Lower leg skin (tissue), 4 donors: ENCODE measurements around the gene SPOCK1. TPM values are rescaled to one million over a fixed set of nuclear protein-coding genes. Genes with fewer than 3 reads are reported as not detected.

Experiments used
- DNase-seq, 2 donors: peaks; one replicate each; pipeline ENCODE4 v3.0.0-alpha.2; 2019; ENCODE audit warnings: low spot score in 2 of 2
- H3K4me3 ChIP-seq: fragments of 200-600 bp; sonication (generic); 2 replicates; pipeline ENCODE4 v1.5.1; 2017; ENCODE audit warnings: mild to moderate bottlenecking, low read depth; ENCODE audit not compliant: poor library complexity, severe bottlenecking
- POLR2A ChIP-seq, 2 donors: fragments of 450-650 bp; IDR thresholded peaks; one replicate each; pipeline ENCODE4 v1.6.1; 2016 to 2017; ENCODE audit warnings: antibody characterized with exemption in 2 of 2, mild to moderate bottlenecking in 1 of 2, moderate library complexity in 1 of 2
- WGBS, 2 donors: methylation state at CpG; one replicate each; pipeline ENCODE4 v1.1.5; 2018; 5-methylcytosine and 5-hydroxymethylcytosine counted together
- intact Hi-C: fragments of 100-400 bp; cut with DNase I; formaldehyde crosslinking; loops from one replicate; pipeline ENCODE4 v1.15.0; 2023; ENCODE audit warnings: low total_unique reads
- total RNA-seq, 4 donors: library from RNA; depleted of rRNA; stranded (reverse); fragments of >200 nt; gene quantifications; one replicate each; pipeline ENCODE4 v1.1.0, GENCODE V29; 2016
- TF ChIP-seq, protein P1 (sequence below), 3 donors: fragments of 450-650 bp; IDR thresholded peaks; one replicate each; pipeline ENCODE4 v1.5.1; 2016; ENCODE audit warnings: antibody characterized with exemption in 3 of 3, mild to moderate bottlenecking in 3 of 3, moderate library complexity in 2 of 3

The SPOCK1 gene
- total RNA-seq, 4 donors from 2014 or later, result 7.9 to 21.5 (median 11.7) TPM

DNA sequence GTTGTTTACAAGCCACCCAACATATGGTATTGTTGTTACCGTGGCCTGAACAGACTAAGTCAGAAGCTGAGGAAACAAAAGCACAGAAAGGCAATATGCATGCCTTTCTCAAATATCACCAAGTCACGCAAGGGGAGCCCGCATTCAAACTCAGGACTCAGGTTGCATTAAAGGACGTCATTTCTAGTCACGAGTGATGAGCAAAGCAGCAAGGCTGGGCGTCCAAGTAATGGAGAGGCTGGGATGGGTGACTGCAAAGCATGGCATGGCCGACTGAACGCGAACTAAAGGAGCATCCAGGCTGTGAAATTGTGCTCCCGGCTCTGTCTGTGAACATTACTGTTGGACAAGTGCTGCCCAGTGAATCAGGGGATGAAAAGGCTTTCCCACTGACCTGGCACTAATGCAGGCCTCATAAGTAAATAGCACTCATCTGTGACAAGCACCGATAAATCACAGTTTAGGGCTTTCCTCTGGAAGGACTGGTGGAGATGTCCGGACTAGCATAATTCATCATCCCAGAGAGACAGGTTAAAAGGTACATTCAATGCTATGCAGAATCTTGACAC is 202.8 kb downstream of the SPOCK1 start:
- no peak for TF ChIP-seq POLR2A (IDR thresholded peaks at IDR 0.05)
- TF ChIP-seq, protein P1, sequence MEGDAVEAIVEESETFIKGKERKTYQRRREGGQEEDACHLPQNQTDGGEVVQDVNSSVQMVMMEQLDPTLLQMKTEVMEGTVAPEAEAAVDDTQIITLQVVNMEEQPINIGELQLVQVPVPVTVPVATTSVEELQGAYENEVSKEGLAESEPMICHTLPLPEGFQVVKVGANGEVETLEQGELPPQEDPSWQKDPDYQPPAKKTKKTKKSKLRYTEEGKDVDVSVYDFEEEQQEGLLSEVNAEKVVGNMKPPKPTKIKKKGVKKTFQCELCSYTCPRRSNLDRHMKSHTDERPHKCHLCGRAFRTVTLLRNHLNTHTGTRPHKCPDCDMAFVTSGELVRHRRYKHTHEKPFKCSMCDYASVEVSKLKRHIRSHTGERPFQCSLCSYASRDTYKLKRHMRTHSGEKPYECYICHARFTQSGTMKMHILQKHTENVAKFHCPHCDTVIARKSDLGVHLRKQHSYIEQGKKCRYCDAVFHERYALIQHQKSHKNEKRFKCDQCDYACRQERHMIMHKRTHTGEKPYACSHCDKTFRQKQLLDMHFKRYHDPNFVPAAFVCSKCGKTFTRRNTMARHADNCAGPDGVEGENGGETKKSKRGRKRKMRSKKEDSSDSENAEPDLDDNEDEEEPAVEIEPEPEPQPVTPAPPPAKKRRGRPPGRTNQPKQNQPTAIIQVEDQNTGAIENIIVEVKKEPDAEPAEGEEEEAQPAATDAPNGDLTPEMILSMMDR (IDR thresholded peaks at IDR 0.05), result no peak
- intact Hi-C loops, result no loop called here
- DNase-seq, result no peak
- no peak overlapping the region for H3K4me3 ChIP-seq
- 78 to 79% methylated on average over 12 of the region's 12 CpGs for WGBS, 2 donors

DNA sequence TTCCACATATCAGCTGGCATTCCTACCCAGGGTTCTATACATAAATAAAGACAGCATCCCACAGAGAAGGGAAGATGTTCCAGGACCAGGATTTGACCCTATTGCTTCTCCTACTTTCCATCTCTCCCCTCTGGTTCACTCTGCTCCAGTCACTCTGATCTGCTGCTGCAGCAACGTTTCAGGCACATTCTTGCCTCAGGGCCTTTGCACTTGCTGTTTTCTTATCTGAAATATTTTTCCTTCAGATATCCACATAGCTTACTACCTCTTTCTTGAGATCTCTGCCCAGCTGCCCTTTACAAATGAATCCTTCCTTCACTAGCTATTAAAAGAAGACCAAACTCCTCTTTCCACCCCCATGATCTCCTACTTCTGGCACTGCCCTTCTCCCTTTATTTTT is 204.5 kb downstream of the SPOCK1 start:
- no peak for DNase-seq

DNA sequence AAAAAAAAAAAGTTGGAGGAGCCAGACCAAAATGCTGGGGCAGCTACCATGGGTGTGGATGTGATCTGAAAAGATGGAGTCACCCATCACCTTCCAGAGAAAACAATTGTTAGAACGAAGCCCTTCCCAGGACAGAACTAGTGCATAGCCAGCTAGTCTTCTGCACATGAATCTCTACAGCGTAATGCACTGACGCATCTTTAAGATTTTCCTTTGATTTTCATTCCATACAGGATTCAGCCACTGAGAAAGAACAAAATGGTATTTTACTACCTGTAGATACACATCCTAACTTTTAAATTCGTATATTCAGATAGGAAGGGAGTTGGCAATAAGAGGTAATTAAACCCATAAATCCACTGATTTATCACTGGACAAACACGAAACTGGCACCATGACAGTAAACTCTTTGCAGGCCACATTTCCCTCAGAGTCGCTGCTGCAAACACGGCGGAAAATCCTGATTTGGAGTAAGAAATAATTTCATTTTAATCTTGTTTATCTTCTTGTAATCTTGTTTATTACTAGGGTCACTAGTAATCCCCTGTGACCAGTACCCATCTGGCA is 206.6 kb downstream of the SPOCK1 start:
- 62 to 63% methylated on average over 8 of the region's 8 CpGs for WGBS, 2 donors
- DNase-seq, result no peak
- H3K4me3 ChIP-seq, result no peak overlapping the region
- intact Hi-C loops, result no loop called here
- TF ChIP-seq POLR2A (IDR thresholded peaks at IDR 0.05), result no peak
- TF ChIP-seq, protein P1 (IDR thresholded peaks at IDR 0.05), result no peak

More for the DNA sequence above, 204.5 kb downstream of the SPOCK1 start:
- intact Hi-C loops, result no loop called here
- H3K4me3 ChIP-seq, result no peak overlapping the region
- WGBS, 2 donors, result 23 to 52% methylated on average over 1 of the region's 1 CpG
- TF ChIP-seq, protein P1 (IDR thresholded peaks at IDR 0.05), result no peak
- no peak for TF ChIP-seq POLR2A (IDR thresholded peaks at IDR 0.05)

DNA sequence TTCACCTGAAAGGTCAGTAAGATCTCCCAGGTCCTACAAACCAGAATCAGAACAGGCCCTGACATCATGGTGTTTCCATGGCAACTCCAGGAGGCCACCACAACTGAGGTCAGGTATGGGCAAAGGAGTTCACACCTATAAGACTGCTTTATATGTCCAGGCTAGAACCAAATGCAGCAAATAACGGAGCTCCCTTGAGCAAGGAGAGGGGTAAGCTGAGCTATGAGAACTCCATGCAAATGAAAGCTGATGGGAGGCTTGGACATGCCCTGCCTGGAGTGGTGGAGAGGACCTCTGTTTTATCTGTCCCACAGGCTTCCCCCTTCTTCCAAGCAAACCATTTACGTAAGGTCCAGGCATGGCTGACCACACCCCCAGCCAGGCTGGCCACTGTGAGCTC is 207.7 kb downstream of the SPOCK1 start:
- intact Hi-C loops, result no loop called here
- TF ChIP-seq POLR2A (IDR thresholded peaks at IDR 0.05), result no peak
- TF ChIP-seq, protein P1 (IDR thresholded peaks at IDR 0.05), result no peak
- 45 to 62% methylated on average over 2 of the region's 2 CpGs for WGBS, 2 donors
- H3K4me3 ChIP-seq, result no peak overlapping the region
- no peak for DNase-seq

DNA sequence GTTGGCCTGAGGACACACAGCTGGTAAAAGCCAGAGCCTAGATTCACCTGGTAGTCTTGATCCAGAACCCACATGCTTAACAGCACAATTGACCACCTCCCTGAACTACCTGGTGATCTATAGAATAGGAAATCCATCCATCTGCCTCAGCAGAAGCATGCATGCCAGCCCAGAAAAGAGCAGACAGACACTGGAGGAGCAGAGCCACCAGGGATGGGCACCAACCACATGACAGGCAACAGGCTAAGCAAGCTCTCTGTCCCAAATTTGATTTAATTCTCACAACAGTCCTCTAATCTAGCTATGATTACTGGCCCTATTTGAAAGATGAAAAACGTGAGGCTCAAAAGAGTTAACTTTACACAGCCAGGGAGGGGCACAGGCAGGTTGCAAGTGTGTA is 208.1 kb downstream of the SPOCK1 start:
- DNase-seq, result no peak
- intact Hi-C loops, result no loop called here
- WGBS, 2 donors, result 56 to 76% methylated on average over 1 of the region's 1 CpG
- H3K4me3 ChIP-seq, result no peak overlapping the region
- TF ChIP-seq POLR2A (IDR thresholded peaks at IDR 0.05), result no peak
- TF ChIP-seq, protein P1 (IDR thresholded peaks at IDR 0.05), result no peak

DNA sequence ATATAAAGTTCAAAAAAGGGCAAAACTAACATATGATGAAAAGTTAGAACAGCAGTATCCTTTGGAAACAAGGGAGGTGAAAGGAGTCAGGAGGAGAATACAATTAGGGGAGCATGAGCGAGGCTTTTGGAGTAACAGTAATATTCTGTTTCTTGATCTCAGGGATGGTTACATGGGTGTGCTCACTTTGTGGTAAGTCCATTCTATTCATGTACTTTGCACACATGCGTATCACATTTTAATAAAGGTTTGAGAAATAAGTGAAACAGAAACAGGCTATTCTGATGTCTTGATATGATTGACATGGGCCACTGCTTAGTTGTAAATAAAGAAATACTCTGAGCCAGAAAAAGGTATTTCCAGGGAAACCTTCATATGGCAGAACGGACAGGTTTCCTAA is 208.8 kb downstream of the SPOCK1 start:
- intact Hi-C loops, result no loop called here
- WGBS, 2 donors, result 86 to 91% methylated on average over 3 of the region's 3 CpGs
- no peak for TF ChIP-seq POLR2A (IDR thresholded peaks at IDR 0.05)
- TF ChIP-seq, protein P1 (IDR thresholded peaks at IDR 0.05), result no peak
- no peak for DNase-seq
- H3K4me3 ChIP-seq, result no peak overlapping the region
